Esophagus squamous epithelium (tissue), 4 donors: ENCODE data around the gene SLC12A9.

Source experiments
- POLR2A ChIP-seq, 4 donors: fragments of 450-650 bp; IDR thresholded peaks; one replicate each; pipeline ENCODE4 v1.6.1; 2017; ENCODE audit warnings: antibody characterized with exemption in 4 of 4, mild to moderate bottlenecking in 4 of 4, moderate library complexity in 3 of 4
- TF ChIP-seq, protein P1 (sequence below), 6 experiments: fragments of 450-650 bp in 4 of 6; fragments of 200-600 bp in 2 of 6; sonication (generic) in 2 of 6; IDR thresholded peaks; one replicate each; pipeline ENCODE4 v1.5.1; 2016 to 2019; ENCODE audit warnings: antibody characterized with exemption in 6 of 6, mild to moderate bottlenecking in 4 of 6, moderate library complexity in 4 of 6

- TF ChIP-seq, protein P1, sequence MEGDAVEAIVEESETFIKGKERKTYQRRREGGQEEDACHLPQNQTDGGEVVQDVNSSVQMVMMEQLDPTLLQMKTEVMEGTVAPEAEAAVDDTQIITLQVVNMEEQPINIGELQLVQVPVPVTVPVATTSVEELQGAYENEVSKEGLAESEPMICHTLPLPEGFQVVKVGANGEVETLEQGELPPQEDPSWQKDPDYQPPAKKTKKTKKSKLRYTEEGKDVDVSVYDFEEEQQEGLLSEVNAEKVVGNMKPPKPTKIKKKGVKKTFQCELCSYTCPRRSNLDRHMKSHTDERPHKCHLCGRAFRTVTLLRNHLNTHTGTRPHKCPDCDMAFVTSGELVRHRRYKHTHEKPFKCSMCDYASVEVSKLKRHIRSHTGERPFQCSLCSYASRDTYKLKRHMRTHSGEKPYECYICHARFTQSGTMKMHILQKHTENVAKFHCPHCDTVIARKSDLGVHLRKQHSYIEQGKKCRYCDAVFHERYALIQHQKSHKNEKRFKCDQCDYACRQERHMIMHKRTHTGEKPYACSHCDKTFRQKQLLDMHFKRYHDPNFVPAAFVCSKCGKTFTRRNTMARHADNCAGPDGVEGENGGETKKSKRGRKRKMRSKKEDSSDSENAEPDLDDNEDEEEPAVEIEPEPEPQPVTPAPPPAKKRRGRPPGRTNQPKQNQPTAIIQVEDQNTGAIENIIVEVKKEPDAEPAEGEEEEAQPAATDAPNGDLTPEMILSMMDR (IDR thresholded peaks at IDR 0.05) = no peak
- no peak for TF ChIP-seq POLR2A (IDR thresholded peaks at IDR 0.05)
These were observed 56.0 kb downstream of the SLC12A9 start for GRCh38 chr7:100908512-100908911.
